ENCODE measurements around the gene TP63. TPM values are rescaled to one million over a fixed set of nuclear protein-coding genes. Genes with fewer than 3 reads are reported as not detected.

The TP63 gene
- polyA plus RNA-seq, 1 experiment, result not detected

DNA sequence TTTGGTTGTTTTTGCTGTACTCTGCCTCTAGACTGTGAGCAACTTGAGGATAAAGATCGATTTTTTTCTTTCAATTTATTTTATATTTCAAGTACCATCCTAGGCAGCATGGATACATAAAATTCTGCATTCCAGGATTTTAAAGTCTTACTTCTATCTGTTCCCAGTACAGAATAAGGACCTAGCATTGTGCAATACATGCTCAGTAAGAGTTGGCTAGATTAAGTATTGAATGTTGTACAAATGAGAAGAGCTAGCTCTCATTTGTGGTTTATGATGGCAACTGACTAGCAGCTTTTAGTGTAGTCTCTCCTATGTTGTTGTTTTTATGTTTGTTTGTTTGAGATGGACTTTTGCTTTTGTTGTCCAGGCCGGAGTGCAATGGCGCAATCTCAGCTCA lies 222.7 kb downstream of the TP63 start:
- no peak for DNase-seq (ENCODE audit: low read depth)
- POLR2A ChIA-PET, result no interaction called here
- Histone ChIP-seq H3K36me3 (ENCODE audit: control insufficient read depth, insufficient read depth, low read length) (no peaks in the 10 kb centered on the region), H3K4me3 (ENCODE audit: low read depth, low read length) (no peak overlapping the region), H3K27me3 (ENCODE audit: control insufficient read depth, insufficient read depth, low read length) (no peaks in the 10 kb centered on the region)
- TF ChIP-seq, protein P1, sequence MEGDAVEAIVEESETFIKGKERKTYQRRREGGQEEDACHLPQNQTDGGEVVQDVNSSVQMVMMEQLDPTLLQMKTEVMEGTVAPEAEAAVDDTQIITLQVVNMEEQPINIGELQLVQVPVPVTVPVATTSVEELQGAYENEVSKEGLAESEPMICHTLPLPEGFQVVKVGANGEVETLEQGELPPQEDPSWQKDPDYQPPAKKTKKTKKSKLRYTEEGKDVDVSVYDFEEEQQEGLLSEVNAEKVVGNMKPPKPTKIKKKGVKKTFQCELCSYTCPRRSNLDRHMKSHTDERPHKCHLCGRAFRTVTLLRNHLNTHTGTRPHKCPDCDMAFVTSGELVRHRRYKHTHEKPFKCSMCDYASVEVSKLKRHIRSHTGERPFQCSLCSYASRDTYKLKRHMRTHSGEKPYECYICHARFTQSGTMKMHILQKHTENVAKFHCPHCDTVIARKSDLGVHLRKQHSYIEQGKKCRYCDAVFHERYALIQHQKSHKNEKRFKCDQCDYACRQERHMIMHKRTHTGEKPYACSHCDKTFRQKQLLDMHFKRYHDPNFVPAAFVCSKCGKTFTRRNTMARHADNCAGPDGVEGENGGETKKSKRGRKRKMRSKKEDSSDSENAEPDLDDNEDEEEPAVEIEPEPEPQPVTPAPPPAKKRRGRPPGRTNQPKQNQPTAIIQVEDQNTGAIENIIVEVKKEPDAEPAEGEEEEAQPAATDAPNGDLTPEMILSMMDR (IDR thresholded peaks at IDR 0.05; ENCODE audit: insufficient read depth, low read depth, low read length), result no peak
- CTCF ChIA-PET, result no interaction called here

DNA sequence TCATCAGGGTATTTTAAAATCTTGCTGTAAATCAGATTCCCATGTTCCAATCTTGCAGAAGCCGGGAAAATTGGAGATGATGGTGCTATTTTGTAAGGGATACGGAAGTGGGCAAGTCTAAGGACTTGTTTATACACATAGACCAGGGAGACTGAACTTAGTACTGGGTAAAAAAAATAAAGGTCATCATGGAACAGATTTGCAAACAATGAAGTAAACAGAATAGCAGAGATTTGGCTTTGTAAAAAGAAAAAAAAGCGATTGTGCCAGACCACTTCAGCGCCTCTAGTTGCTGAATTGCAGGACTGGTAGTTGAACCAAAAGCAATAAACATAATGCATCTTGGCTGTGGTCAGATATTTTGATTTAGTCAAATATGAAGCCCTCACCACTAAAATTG lies 229.1 kb downstream of the TP63 start:
- ChIA-PET CTCF (no interaction called here), POLR2A (no interaction called here)
- H3K36me3 ChIP-seq (ENCODE audit: control insufficient read depth, insufficient read depth, low read length), result no peaks in the 10 kb centered on the region
- H3K4me3 ChIP-seq (ENCODE audit: low read depth, low read length), result no peak overlapping the region
- TF ChIP-seq, protein P1 (IDR thresholded peaks at IDR 0.05; ENCODE audit: insufficient read depth, low read depth, low read length), result no peak
- no peak for DNase-seq (ENCODE audit: low read depth)
- H3K27me3 ChIP-seq (ENCODE audit: control insufficient read depth, insufficient read depth, low read length), result peaks cover 1% of the 10 kb centered on the region; the same call in 1 of the 2 replicates

DNA sequence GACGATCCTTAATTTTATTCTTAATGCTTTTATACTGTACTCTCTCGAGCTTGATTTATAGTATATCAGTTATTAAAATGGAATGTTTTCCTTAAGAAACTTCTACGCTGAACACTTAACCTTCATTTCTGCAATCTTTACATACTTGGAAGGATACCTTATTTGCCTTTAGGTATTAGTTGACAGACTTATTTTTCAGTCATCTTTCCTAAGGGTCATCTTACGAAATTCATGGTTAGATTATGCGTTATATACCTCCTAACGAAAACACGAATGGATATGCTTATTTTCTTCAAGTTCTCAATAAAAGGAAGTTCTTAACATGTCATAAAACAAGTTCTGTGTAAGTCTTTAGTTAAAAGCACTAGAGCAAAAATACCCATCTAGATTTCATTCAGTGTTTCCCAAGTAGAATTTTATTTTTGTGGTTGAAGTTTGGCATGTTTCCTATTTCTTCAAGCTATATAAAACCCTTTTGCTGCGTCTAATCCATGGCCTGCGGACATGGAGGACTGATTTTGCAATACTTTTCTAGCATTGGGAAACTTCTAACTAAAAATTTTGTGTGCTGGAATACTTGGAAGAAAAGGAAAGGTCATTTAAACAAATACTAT lies 231.3 kb downstream of the TP63 start:
- no peaks in the 10 kb centered on the region for H3K36me3 ChIP-seq (ENCODE audit: control insufficient read depth, insufficient read depth, low read length)
- POLR2A ChIA-PET, result no interaction called here
- peaks cover 1% of the 10 kb centered on the region; the same call in 1 of the 2 replicates for H3K27me3 ChIP-seq (ENCODE audit: control insufficient read depth, insufficient read depth, low read length)
- CTCF ChIA-PET, result interaction anchor here (0.7 kb wide), 1 partner anchor 66 kb away, joined by 3 read pairs; no protein-coding TSS in a partner anchor
- H3K4me3 ChIP-seq (ENCODE audit: low read depth, low read length), result no peak overlapping the region
- peak; percentile 28 for DNase-seq (ENCODE audit: low read depth)
- TF ChIP-seq, protein P1 (IDR thresholded peaks at IDR 0.05; ENCODE audit: insufficient read depth, low read depth, low read length), result no peak

DNA sequence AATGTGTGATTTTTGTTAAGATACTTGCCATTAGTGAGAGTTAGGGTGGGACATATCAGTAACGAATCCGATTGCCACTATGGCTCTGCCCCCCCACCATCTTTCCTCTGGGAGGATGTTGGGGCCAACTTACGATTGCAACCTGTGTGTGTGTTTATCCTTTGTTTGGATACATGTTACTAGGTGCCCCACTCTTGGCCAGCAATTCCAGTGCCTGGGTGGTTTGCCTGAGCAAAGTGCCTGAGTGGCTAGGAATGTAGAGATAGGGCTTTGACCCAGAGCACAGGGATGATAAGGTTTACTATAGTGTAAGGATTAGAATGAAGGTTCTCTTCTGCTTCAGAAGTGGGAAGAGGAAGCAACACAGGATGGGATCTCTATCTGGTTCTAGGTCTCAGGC lies 231.8 kb downstream of the TP63 start:
- CTCF ChIA-PET, result no interaction called here
- TF ChIP-seq, protein P1 (IDR thresholded peaks at IDR 0.05; ENCODE audit: insufficient read depth, low read depth, low read length), result no peak
- POLR2A ChIA-PET, result no interaction called here
- Histone ChIP-seq H3K27me3 (ENCODE audit: control insufficient read depth, insufficient read depth, low read length) (peaks cover 1% of the 10 kb centered on the region; the same call in 1 of the 2 replicates), H3K36me3 (ENCODE audit: control insufficient read depth, insufficient read depth, low read length) (no peaks in the 10 kb centered on the region), H3K4me3 (ENCODE audit: low read depth, low read length) (no peak overlapping the region)
- no peak for DNase-seq (ENCODE audit: low read depth)

DNA sequence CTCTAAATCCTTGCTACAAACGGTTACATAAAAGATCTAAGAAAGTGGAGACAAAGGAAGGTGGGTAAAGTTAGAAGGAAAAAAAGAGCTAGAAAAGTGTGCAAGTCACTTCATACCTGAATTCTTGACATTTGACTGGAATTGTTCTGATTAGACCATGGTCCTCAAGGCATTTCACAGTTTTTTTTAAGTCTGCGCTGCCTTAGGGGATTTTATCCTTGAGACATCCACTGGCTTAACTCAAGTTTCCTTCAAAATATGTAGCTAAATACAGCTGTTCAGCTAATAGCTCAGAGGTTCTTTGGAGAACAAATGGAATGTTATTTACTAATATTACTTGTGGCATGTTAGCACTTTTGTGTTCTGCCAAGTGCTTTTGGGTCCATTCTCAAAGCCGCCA lies 236.9 kb downstream of the TP63 start:
- H3K4me3 ChIP-seq (ENCODE audit: low read depth, low read length), result no peak overlapping the region
- CTCF ChIA-PET, result no interaction called here
- DNase-seq (ENCODE audit: low read depth), result no peak
- no peaks in the 10 kb centered on the region for H3K36me3 ChIP-seq (ENCODE audit: control insufficient read depth, insufficient read depth, low read length)
- H3K27me3 ChIP-seq (ENCODE audit: control insufficient read depth, insufficient read depth, low read length), result peaks cover 3% of the 10 kb centered on the region; the same call in 1 of the 2 replicates
- POLR2A ChIA-PET, result no interaction called here
- TF ChIP-seq, protein P1 (IDR thresholded peaks at IDR 0.05; ENCODE audit: insufficient read depth, low read depth, low read length), result no peak
